GM12878 (cell line): Measurements from ENCODE around the gene BDKRB2.

Experiments
- EP300 ChIP-seq, 2 experiments: fragments of 150-350 bp in 1 of 2; IDR thresholded peaks; 2 replicates each; pipeline ENCODE4 v1.6.1; 2011 to 2012; ENCODE audit warnings: low read depth in 2 of 2, low read length in 2 of 2, borderline replicate concordance in 1 of 2, improper control_type of control experiment in 1 of 2, inconsistent platforms in 1 of 2; ENCODE audit not compliant: control insufficient read depth in 1 of 2
- JUND ChIP-seq: IDR thresholded peaks from 2 replicates; pipeline ENCODE4 v1.6.1; 2012; ENCODE audit warnings: low read depth, mild to moderate bottlenecking, low read length, improper control_type of control experiment, moderate library complexity
- MAX ChIP-seq: IDR thresholded peaks from 2 replicates; pipeline ENCODE4 v1.6.1; 2012; ENCODE audit warnings: low read depth, low read length, improper control_type of control experiment
- NBN ChIP-seq: fragments of 450-650 bp; IDR thresholded peaks from 2 replicates; pipeline ENCODE4 v1.6.1; 2016
- NFIC ChIP-seq: IDR thresholded peaks from 2 replicates; pipeline ENCODE4 v1.6.1; 2012; ENCODE audit warnings: low read depth, mild to moderate bottlenecking, inconsistent platforms, low read length, moderate library complexity
- NRF1 ChIP-seq: conservative IDR thresholded peaks from 2 replicates; pipeline ENCODE4 v1.6.1; 2011; ENCODE audit warnings: mild to moderate bottlenecking, low read depth, low read length, improper control_type of control experiment
- POLR2A ChIP-seq: IDR thresholded peaks from 2 replicates; pipeline ENCODE4 v1.6.1; 2011; ENCODE audit warnings: low read depth, mild to moderate bottlenecking, low read length
- ZBTB40 ChIP-seq: fragments of 450-650 bp; IDR thresholded peaks from 2 replicates; pipeline ENCODE4 v1.6.1; 2016; ENCODE audit warnings: mild to moderate bottlenecking, moderate library complexity, borderline replicate concordance
- TF ChIP-seq, protein P1 (sequence below), 3 experiments: IDR thresholded peaks in 2 of 3; conservative IDR thresholded peaks in 1 of 3; 2 replicates each; pipeline ENCODE4 v1.5.1; 2011; ENCODE audit warnings: low read depth in 3 of 3, low read length in 3 of 3, mild to moderate bottlenecking in 3 of 3, control low read depth in 2 of 3, moderate library complexity in 2 of 3, inconsistent platforms in 1 of 3, mixed read lengths in 1 of 3; ENCODE audit not compliant: control insufficient read depth in 2 of 3, insufficient read depth in 1 of 3; ENCODE audit errors: extremely low read depth in 1 of 3
- TF ChIP-seq, protein P2 (sequence below): fragments of 150-350 bp; IDR thresholded peaks from 2 replicates; pipeline ENCODE4 v1.6.1; 2016; ENCODE audit warnings: low read depth, low read length

DNA sequence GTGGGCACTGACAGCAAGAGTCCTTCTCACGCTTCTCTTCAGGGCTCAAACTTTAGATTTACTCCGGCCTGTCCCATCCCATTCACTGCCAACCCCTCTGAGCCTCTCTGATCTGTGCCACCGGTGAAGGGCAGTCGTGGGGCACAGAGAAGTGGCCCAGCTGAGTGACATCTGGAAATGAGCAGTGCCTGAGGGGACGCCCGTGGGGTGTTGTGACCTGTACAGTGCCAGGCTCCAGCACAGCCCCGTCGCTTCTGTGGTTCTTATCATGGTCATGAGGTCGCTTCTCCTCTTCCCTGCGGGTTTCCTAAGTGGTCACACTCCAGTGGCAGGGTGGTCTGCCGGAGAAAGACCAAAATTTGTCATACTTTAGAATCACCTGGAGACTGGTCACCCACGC lies 4.1 kb downstream of the BDKRB2 start:
- TF ChIP-seq MAX (no peak), ZBTB40 (no peak), EP300 (IDR thresholded peaks at IDR 0.05; ENCODE audit: borderline replicate concordance in 1 of 2, control insufficient read depth in 1 of 2, low read depth in 2 of 2, low read length in 2 of 2) (no peak), NBN (no peak), JUND (no peak), NFIC (no peak), NRF1 (no peak), POLR2A (no peak)
- TF ChIP-seq, protein P1, sequence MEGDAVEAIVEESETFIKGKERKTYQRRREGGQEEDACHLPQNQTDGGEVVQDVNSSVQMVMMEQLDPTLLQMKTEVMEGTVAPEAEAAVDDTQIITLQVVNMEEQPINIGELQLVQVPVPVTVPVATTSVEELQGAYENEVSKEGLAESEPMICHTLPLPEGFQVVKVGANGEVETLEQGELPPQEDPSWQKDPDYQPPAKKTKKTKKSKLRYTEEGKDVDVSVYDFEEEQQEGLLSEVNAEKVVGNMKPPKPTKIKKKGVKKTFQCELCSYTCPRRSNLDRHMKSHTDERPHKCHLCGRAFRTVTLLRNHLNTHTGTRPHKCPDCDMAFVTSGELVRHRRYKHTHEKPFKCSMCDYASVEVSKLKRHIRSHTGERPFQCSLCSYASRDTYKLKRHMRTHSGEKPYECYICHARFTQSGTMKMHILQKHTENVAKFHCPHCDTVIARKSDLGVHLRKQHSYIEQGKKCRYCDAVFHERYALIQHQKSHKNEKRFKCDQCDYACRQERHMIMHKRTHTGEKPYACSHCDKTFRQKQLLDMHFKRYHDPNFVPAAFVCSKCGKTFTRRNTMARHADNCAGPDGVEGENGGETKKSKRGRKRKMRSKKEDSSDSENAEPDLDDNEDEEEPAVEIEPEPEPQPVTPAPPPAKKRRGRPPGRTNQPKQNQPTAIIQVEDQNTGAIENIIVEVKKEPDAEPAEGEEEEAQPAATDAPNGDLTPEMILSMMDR (IDR thresholded peaks at IDR 0.05 in 2 of 3, conservative IDR thresholded peaks at IDR 0.05 in 1 of 3; ENCODE audit: control insufficient read depth in 2 of 3, extremely low read depth in 1 of 3, insufficient read depth in 1 of 3, low read depth in 3 of 3, low read length in 3 of 3), result no peak
- TF ChIP-seq, protein P2, sequence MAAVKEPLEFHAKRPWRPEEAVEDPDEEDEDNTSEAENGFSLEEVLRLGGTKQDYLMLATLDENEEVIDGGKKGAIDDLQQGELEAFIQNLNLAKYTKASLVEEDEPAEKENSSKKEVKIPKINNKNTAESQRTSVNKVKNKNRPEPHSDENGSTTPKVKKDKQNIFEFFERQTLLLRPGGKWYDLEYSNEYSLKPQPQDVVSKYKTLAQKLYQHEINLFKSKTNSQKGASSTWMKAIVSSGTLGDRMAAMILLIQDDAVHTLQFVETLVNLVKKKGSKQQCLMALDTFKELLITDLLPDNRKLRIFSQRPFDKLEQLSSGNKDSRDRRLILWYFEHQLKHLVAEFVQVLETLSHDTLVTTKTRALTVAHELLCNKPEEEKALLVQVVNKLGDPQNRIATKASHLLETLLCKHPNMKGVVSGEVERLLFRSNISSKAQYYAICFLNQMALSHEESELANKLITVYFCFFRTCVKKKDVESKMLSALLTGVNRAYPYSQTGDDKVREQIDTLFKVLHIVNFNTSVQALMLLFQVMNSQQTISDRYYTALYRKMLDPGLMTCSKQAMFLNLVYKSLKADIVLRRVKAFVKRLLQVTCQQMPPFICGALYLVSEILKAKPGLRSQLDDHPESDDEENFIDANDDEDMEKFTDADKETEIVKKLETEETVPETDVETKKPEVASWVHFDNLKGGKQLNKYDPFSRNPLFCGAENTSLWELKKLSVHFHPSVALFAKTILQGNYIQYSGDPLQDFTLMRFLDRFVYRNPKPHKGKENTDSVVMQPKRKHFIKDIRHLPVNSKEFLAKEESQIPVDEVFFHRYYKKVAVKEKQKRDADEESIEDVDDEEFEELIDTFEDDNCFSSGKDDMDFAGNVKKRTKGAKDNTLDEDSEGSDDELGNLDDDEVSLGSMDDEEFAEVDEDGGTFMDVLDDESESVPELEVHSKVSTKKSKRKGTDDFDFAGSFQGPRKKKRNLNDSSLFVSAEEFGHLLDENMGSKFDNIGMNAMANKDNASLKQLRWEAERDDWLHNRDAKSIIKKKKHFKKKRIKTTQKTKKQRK, result no peak
